IMR-90 (cell line): ENCODE results near the gene LINGO1. TPM values are rescaled to one million over a fixed set of nuclear protein-coding genes. Genes with fewer than 3 reads are reported as not detected.

Source experiments
- polyA plus RNA-seq, 3 experiments: library from polyadenylated mRNA; depleted of rRNA; stranded (reverse); fragments of >200 nt; gene quantifications; 2 replicates each; pipeline ENCODE4 v1.2.3, GENCODE V29; 2012; ENCODE audit warnings: low replicate concordance in 1 of 3
- total RNA-seq: library from RNA; depleted of rRNA; stranded (reverse); fragments of >200 nt; gene quantifications from 2 replicates; pipeline ENCODE4 v1.2.3, GENCODE V29; 2012; rRNA removed

LINGO1 gene
- total and polyA plus RNA-seq, 2 of the 4 experiments (the other 2 are of a cell fraction), result 0.05 TPM; not detected in 1

Other genes starting within 250 kb of the LINGO1 start
- 43.9 and 49.2 TPM in 2 replicates for gene PEAK1, start 212.8 kb downstream of the LINGO1 start, total RNA-seq
- 21.5 TPM in 2 replicates for gene PEAK1, start 212.8 kb downstream of the LINGO1 start, polyA plus RNA-seq (2012; rRNA removed)
- gene HMG20A, start 212.0 kb downstream of the LINGO1 start, total RNA-seq, result 25.3 and 28.6 TPM in 2 replicates
- 22.0 and 22.3 TPM in 2 replicates for gene HMG20A, start 212.0 kb downstream of the LINGO1 start, polyA plus RNA-seq (2012; rRNA removed)